GM08714 (cell line): Measurements from ENCODE around the gene NDEL1.

Source experiments
- H3K4me3 ChIP-seq: fragments of 200-500 bp; sonication (Bioruptor generic); 2 replicates; pipeline ENCODE4 v1.5.1; 2014; ENCODE audit warnings: mild to moderate bottlenecking, low read length, inconsistent platforms
- ZNF274 ChIP-seq: IDR thresholded peaks from 2 replicates; pipeline ENCODE4 v1.6.1; 2012; ENCODE audit warnings: mild to moderate bottlenecking, low read depth, low read length

NDEL1 gene

GRCh38 chr17:8458128-8458527 lies 22.4 kb downstream of the NDEL1 start:
- no peak overlapping the region for H3K4me3 ChIP-seq
- TF ChIP-seq ZNF274: no peak

- no peak for TF ChIP-seq ZNF274
- no peak overlapping the region for H3K4me3 ChIP-seq
Observed at GRCh38 chr17:8459107-8459506, 23.4 kb downstream of the NDEL1 start.

GRCh38 chr17:8459831-8460230 lies 24.1 kb downstream of the NDEL1 start:
- no peak for TF ChIP-seq ZNF274
- no peak overlapping the region for H3K4me3 ChIP-seq

- H3K4me3 ChIP-seq: no peak overlapping the region
- TF ChIP-seq ZNF274: no peak
Observed at GRCh38 chr17:8462564-8462963, 26.9 kb downstream of the NDEL1 start.

GRCh38 chr17:8463099-8463498 lies 27.4 kb downstream of the NDEL1 start:
- H3K4me3 ChIP-seq: no peak overlapping the region
- no peak for TF ChIP-seq ZNF274

- no peak for TF ChIP-seq ZNF274
- no peak overlapping the region for H3K4me3 ChIP-seq
Observed at GRCh38 chr17:8464941-8465340, 29.3 kb downstream of the NDEL1 start.

- no peak overlapping the region for H3K4me3 ChIP-seq
- no peak for TF ChIP-seq ZNF274
Observed at GRCh38 chr17:8465356-8465755, 29.7 kb downstream of the NDEL1 start.

GRCh38 chr17:8465759-8466158 lies 30.1 kb downstream of the NDEL1 start:
- no peak overlapping the region for H3K4me3 ChIP-seq
- no peak for TF ChIP-seq ZNF274

GRCh38 chr17:8466456-8466855 lies 30.8 kb downstream of the NDEL1 start:
- H3K4me3 ChIP-seq: no peak overlapping the region
- no peak for TF ChIP-seq ZNF274

GRCh38 chr17:8466873-8467272 lies 31.2 kb downstream of the NDEL1 start:
- TF ChIP-seq ZNF274: no peak
- no peak overlapping the region for H3K4me3 ChIP-seq

GRCh38 chr17:8467527-8467926 lies 31.8 kb downstream of the NDEL1 start:
- H3K4me3 ChIP-seq: no peak overlapping the region
- no peak for TF ChIP-seq ZNF274

- TF ChIP-seq ZNF274: no peak
- H3K4me3 ChIP-seq: no peak overlapping the region
Observed at GRCh38 chr17:8468127-8468526, 32.4 kb downstream of the NDEL1 start.

- no peak overlapping the region for H3K4me3 ChIP-seq
Observed at GRCh38 chr17:8468980-8469379, 33.3 kb downstream of the NDEL1 start.

GRCh38 chr17:8469964-8470363 lies 34.3 kb downstream of the NDEL1 start:
- TF ChIP-seq ZNF274: no peak
- H3K4me3 ChIP-seq: no peak overlapping the region

More at GRCh38 chr17:8468980-8469379, 33.3 kb downstream of the NDEL1 start:
- no peak for TF ChIP-seq ZNF274

- TF ChIP-seq ZNF274: no peak
Observed at GRCh38 chr17:8470447-8471047, 34.9 kb downstream of the NDEL1 start.

GRCh38 chr17:8472663-8473062 lies 37.0 kb downstream of the NDEL1 start:
- TF ChIP-seq ZNF274: no peak
- no peak overlapping the region for H3K4me3 ChIP-seq

More at GRCh38 chr17:8470447-8471047, 34.9 kb downstream of the NDEL1 start:
- H3K4me3 ChIP-seq: no peak overlapping the region
